WTC11 (cell line): ENCODE measurements around the gene MAGEA9B. TPM values are rescaled to one million over a fixed set of nuclear protein-coding genes. Genes with fewer than 3 reads are reported as not detected.

Experiments
- total RNA-seq: library from RNA; stranded (reverse); gene quantifications from 3 replicates; pipeline ENCODE4 v1.2.3, GENCODE V29; 2021

MAGEA9B gene
- total RNA-seq, 1 experiment from 2014 or later: 0.35 TPM

Other genes starting within 250 kb of the MAGEA9B start
- gene IDS, start 82.2 kb downstream of the MAGEA9B start, total RNA-seq: 13.3 to 21.7 TPM (median 18.0 TPM) in 3 replicates
- gene EOLA1, start 46.4 kb downstream of the MAGEA9B start, total RNA-seq: 5.4 to 7.7 TPM (median 6.1 TPM) in 3 replicates
- not detected in 3 replicates for gene HSFX3, start 37.5 kb downstream of the MAGEA9B start, total RNA-seq
- 0.37 TPM in 1 of 3 replicates, not detected in the others for gene HSFX2, start 7.9 kb upstream of the MAGEA9B start, total RNA-seq
- gene TMEM185A, start 44.3 kb upstream of the MAGEA9B start, total RNA-seq: 15.9 to 20.2 TPM (median 17.1 TPM) in 3 replicates
- gene MAGEA11, start 124.6 kb upstream of the MAGEA9B start, total RNA-seq: not detected in 3 replicates
- gene HSFX1, start 186.6 kb upstream of the MAGEA9B start, total RNA-seq: 0.48 to 0.85 TPM (median 0.66 TPM) in 3 replicates
- not detected in 3 replicates for gene MAGEA9, start 194.5 kb upstream of the MAGEA9B start, total RNA-seq